HG02973 (cell line): ENCODE data around the gene CHAD.
A peak's percentile ranks its signal among the peaks of the same experiment; 100 is the strongest.
"Not testable (repeated sequence)": the region's sequence is repeated elsewhere in the genome, so short reads cannot be mapped to it uniquely, and the experiment has no call there.

ENCODE experiments used
- ATAC-seq: cut with Tn5 transposase; IDR thresholded peaks from one replicate; pipeline ENCODE4 v1.9.1; 2021; ENCODE audit warnings: moderate library complexity; ENCODE audit not compliant: unreplicated experiment

The CHAD gene

DNA sequence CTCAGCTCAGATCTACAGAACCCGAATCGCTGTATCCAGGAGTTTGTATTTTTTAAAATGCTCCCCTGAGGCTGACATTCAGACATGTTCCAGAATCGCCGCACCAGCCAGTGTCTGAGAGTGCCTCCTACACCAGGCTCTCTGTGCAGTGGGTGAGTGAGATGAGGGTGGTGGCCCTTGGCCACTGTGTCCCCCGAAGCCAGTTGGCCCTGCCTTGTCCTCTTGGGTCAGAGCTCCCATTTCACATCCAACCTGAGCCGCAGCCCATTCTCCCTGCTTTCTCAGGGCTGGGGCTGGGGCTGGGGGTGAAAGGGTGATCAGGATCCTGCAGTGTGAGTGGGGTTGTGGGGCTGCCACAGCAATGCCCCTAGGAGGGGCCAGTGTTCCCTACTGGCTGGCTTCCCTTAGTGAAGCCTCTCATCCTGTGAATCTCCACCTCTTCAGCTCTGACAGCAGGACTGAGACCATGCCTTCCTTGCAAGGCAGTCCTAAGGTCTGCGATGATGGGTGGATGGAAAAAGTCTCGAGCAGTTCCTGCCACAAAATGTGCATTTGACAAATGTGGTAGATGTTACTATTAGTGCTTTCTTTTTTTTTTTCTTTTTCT, 26.6 kb upstream of the CHAD start:
- no peak for ATAC-seq

DNA sequence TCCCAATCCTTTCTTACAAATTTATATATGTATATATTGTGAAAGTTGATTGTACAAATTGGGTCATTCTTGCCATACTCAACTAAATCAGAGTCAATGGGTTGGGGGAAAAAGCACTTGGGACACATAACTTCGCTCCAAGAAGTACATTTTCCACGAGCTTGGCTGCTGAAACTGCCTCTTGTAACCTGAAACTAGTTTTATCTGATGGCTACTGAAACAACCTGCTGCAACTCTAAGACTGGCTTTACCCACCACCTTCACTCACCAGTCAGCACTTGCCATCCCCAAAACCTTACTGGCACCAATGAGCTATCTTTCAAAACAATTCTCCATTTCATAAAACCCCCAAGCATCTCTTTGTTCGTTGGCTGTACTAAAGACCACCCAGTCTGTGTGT, 25.1 kb upstream of the CHAD start:
- ATAC-seq = no peak

DNA sequence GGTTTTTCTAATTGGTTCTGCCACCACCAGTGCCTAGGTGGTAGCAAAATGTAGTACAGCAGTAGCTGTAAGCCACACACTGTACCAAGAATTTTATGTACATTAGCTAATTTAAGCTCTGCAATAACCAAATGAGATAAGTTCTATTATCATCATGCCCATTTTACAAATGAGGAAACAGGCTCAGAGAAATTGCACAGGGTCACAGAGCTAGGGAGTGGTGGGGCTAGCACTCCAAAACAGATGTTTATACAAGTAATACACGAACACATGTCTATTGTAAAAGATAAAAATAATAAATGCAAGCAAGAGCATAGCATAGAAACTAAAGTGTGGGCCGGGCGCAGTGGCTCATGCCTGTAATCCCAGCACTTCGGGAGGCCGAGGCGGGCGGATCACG, 23.5 kb upstream of the CHAD start:
- no peak for ATAC-seq

DNA sequence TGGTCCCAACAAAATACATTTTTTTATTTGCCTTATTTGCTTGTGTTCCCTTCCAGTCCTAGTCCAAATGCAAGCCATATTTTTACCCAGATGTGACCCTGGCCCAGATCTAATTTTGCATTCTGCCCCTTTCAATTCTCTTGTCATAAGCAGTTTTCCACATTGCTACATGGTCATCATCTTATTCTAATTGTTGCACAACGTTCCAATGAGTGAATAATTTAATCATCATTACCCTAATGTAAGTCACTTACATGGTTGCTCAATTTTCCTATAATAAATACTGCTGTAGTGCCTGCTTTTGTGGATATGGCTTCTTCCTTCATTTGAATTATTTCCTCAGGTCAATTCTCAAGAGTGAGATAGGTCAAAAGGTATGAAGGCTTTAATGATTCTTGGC, 22.8 kb upstream of the CHAD start:
- no peak for ATAC-seq

DNA sequence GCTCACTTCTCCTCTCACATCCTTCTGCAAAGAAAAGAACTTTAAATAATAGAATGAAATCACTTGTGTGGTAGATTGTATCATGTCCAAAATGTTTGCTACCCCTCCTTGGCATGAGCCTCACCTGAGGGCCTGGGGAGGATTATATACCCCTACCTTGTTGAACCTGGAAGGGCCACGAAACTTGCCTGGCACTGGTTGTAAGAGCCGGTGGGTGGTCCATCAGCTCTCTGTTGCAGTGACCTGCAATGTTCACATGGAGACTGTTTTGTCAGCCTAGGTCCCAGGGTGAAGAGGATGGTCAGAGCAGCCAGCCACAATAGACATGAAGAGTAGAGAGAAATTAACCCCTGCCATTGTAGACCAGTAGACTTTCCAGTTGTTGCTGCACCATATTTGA, 20.2 kb upstream of the CHAD start:
- no peak for ATAC-seq

DNA sequence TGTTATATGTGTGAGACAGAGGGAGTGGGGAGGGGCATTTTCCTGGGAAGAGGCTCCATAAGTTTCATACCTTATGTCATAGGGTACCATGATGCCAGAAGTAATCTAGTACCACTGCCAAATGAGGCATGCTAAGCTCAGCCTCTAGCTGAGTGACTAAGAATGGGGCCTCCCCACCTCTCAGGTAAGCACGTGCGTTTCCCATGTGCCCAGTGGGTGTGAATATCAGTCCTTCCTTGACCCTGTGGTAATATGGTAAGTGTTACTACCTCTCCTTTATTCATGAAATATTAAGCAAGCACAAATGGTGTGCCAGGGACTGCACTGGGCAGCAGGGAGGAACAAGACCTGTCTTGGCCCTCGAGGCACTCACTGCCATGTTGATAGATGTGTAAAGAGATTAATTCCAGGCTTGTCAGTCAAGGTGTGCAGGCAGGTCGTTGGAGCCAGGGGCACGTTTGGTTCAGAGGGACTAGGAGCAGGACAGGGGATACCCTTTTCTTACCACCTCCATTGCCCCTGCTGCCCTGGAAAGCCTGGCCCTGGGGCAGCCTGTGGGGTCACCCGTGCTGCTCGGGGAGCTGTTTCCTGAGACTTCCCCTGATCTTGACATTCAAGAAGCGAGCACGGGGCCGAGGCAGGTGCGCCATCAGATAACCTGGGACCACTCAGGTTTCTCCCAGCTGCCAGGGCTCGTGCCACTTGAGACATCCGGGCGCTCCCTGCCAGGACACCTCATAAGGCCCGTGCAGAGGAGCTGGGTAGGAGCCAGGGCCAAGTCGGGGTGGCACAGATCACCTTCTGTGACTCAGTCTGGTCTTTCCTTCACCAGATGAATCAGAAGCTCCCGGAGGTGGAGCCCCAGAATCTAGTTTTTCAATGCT, 18.8 kb upstream of the CHAD start:
- ATAC-seq = no peak

DNA sequence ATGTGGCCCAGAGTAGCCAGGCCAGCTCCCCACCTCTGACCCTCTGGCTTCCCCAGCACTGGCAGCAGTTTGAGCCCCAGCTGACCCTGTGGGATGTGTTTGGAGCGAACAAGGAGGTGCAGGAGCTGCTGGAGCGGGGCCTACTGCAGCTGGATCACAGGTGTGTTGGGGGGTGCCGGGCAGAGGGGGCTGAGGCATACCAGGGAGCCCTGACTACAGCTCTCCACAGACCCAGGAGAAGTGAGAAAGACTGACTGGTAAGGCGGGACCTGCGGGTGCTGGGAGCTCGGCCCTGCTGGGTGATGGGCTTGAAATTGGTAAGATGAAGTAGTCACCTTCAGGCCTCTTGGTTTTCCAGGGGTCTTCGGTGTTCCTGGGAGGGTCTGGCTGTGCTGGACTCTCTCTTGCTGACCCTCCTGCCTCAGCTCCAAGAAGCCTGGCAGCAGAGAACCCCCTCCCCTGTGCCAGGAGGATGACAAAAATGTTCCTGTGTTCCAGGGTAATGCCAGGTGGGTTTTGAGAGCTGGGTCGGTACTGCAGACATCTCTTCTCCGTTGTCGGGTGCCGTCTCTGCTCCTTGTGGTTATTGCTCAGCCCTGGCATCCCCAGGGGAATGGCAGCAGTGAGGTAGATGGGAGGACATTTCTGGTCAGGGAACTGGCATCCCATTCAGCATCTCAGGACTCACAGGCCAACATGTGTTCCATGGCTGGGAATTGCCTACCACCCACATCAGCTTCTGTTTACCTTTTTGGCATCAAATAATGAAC, 15.9 kb upstream of the CHAD start:
- no peak for ATAC-seq

DNA sequence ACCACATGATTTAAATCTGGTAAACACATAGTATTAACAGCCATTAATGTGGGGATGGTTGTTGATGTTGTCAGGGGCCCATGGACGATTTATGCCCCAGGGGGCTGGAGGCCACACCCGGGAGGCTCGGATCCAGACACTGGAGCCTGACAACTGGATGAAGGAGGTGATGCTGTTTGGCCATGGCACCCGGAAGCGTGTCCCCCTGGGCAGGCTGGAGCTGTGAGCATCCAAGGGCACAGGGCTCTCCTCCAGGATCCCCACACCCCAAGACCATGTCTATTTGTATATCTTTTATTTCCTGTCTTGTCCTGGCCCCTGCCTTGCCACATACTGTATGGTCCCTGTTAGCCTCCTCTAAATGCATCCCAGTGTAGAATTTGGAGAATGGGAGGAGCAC, 14.6 kb upstream of the CHAD start:
- ATAC-seq = no peak

DNA sequence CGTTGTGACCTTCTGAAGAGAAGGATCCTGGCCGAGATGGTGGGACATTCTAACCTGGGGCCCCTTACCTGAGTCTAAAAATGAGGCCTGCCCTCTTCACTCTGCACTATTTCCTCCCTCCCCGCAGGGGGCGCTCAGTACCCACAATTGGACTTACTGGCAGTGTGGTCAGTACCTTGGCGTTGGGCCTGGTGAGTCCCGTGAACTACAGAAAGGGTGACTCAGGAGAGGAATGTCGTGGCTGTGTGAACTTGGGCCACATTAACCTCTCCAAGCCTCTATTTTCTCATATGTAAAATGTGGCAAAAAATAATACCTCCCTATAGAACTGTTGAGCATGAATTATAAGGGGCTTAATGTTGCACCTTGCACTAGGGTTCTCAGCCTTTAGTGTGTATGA, 13.8 kb upstream of the CHAD start:
- ATAC-seq = peak; percentile 35

DNA sequence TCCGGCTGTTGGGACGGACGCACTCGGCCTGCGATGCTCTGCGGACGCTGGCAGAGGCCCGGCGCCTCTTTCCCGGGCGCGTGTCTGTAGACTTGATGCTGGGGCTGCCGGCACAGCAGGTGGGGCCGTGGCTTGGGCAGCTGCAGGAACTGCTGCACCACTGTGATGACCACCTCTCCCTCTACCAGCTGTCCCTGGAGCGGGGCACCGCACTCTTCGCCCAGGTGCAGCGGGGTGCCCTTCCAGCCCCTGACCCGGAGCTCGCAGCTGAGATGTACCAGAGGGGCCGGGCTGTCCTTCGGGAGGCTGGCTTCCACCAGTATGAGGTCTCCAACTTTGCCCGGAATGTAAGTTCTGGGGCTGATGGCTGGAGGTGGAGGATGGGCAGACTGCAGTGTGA, 13.4 kb upstream of the CHAD start:
- ATAC-seq = no peak

DNA sequence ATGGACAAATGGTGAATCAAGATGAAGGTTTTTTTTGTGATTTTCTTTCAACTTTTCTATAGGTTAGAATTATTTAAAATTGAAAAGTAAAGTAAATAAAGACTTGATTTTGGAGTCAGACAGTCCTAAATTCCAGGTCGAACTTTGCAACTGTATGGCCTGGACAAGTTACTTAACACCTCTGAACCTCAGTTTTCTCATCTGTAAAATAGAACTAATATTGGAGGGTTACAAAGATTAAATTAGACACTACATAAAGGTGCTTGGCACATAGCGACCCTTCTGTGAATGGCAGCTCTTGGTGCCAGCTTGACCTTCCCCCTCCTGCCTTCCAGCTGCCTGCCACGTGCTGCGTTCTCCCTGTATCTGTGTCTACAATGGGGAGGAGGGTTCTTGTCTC, 13.0 kb upstream of the CHAD start:
- ATAC-seq = no peak

DNA sequence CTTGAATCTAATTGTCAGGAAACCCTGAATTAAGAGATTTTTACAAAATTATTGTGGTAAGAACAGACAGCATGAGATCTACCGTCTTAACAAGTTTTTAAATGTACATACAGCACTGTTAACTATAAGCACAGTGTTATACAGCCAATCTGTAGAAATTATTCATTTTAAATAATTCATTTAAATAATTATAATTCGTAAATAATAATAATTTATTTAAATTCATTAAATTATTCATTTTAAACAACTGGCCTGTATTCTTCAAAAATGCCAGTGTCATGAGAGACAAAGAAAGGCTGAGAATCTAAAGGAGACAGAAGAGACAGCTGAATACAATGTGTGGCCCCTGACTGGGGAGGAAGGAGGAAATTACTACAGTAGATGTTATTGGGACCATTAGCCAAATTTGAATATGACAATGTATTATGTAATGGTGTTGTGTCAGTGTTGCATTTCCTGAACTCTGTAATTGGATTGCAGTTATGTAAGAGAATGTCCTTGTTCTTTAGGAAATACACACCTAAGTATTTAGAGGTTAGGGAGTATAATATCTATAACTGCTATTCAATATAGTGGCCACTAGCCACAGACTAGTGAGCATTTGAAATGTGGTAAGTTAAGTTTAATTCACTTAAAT, 12.3 kb upstream of the CHAD start:
- no peak for ATAC-seq

DNA sequence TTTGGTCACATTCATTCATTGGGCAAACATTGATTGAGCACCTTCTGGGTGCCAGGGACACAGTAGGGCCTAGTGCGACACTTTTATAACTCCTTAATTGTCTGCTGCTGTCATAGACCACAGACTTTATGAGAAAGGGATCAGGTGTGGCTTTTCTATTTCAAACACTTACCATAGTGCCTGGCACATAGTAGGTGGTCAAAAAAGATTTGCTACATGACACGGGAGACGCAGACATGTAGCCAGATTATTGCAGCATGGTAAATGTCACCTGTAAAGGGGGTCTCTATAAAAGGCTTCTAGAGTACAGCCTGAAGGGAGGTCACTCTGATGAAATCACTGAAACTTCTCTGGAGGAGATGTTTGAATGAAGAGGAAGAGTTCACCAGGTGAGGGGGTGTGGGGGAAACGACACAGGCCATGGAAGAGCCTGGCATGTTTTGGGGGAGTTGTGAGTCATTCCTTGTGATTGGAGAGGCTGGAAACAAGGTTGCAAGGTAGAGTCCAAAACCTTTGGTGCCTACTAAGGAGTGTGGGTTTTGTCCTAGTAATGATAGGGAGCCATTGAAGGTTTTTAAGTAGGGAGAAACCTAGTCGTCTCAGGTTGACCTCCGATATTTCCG, 11.6 kb upstream of the CHAD start:
- no peak for ATAC-seq

DNA sequence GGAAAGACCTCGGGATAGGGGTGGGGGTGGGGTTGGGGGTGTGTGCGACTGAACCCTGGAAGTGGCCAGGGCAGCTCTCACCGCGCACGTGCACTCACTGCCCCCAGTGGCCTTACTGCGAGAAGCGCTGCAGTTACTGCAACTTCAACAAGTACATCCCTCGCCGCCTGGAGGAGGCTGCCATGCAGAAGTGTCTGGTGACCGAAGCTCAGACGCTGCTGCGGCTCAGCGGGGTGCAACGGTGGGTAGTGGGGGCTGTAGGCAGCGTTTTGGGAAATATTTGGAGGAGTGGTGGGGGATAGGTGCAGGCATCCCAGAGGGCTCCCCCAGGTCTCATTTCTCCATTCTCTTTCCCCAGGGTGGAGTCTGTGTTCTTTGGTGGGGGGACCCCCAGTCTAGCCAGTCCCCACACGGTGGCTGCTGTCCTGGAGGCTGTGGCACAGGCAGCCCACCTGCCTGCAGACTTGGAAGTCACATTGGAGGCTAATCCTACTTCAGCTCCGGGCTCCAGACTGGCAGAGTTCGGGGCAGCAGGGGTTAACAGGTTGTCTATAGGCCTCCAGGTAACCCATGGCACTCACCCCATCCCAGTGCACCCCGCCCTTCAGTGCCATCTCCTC, 11.0 kb upstream of the CHAD start:
- ATAC-seq = no peak

DNA sequence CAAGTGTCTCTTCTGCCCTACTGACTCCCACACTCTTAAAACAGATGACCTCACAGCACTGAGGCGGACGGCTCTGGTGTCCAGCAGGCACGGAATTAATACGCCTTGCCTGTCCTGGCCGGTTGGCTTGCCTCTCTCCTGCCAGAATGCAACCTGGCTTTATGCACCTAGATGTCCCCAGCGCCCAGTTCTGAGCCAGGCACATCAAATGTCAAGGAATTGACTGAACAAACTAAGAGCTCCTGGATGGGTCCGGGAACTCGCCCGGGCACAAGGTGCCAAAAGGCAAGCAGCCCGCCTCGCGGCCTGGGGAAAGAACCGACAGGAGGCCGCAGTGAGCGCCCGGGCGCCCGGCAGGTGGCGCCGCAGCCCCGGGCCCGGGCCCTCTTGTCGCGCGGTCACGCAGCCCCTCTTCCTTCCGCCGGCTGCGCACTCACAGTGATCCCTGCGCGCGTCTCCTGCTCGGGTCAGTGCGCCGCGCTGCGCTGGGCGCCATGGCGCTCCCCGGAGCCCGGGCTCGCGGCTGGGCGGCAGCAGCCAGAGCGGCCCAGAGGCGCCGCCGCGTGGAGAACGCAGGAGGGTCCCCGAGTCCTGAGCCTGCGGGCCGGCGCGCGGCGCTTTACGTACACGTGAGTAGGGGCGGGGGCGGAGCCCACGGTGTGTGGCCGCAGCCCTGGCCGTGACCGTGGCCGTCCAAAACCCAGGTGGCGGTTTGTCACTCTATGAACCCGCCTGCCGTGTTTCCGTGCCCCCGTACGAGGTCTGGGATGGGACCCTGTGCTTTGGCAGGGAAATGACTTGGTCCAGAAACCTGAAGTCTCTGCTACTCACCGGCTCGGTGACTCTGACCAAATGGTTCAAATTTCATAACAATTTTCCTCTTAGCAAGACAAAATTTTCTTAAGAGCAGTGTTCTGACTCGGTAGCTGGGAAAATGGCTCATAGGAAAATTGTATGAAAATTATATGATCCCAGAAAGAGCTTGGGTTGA, 10.0 kb upstream of the CHAD start, which contains the start of gene RSAD1:
RSAD1 (plus strand) TSS at position 470 of the 991 bp plus-strand sequence; CDS start at position 495, 25 bp downstream.
- ATAC-seq = peak; percentile 85

DNA sequence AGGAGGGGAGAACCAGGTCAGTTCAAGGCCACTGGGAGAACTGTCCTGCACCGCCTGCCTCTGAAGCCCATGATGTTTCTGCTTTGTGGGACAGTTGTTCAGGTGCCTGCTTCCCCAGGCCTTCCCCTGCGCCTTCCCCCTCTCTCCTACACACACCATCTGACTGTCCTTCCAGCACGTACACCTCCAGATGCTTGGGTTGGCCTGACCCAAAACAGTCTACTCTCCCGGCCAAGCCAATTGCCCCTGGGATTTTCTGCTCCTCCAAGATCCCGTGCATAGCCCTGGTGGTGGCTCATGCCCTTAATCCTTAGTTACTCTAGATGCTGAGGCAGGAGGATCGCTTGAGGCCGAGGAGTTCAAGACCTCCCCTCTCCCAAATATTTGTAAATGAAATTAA, 9.3 kb upstream of the CHAD start:
- no peak for ATAC-seq

DNA sequence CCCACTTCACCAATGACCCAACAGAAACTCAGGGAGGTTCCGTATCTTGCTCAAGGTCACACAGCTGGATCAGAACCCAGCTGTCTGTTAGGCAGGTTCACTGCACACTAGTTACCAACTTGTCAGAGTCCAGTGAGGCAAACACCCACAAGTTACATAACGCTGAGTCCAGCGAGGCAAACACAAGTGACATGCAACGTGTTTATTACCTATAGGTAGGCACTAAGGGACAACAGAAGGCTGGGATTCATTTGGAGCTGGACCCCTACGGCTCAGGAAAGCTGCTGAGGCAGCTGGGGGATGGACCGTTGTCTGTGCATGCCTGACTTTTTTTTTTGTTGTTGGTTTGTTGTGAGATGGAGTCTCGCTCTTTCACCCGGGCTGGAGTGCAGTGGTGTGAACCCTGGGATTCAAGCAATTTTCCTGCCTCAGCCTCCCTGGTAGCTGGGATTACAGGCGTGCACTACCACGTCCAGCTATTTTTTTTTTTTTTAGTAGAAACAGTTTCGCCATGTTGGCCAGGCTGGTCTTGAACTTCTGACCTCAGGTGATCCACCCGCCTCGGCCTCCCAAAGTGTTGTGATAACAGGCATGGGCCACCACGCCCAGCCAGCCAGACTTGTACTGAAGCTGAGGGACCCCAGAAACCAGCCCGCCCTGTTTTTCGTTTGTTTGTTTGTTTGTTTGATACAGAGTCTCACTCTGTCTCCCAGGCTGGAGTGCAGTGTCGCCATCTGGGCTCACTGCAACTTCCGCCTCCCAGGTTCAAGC, 8.1 kb upstream of the CHAD start:
- ATAC-seq = no peak

DNA sequence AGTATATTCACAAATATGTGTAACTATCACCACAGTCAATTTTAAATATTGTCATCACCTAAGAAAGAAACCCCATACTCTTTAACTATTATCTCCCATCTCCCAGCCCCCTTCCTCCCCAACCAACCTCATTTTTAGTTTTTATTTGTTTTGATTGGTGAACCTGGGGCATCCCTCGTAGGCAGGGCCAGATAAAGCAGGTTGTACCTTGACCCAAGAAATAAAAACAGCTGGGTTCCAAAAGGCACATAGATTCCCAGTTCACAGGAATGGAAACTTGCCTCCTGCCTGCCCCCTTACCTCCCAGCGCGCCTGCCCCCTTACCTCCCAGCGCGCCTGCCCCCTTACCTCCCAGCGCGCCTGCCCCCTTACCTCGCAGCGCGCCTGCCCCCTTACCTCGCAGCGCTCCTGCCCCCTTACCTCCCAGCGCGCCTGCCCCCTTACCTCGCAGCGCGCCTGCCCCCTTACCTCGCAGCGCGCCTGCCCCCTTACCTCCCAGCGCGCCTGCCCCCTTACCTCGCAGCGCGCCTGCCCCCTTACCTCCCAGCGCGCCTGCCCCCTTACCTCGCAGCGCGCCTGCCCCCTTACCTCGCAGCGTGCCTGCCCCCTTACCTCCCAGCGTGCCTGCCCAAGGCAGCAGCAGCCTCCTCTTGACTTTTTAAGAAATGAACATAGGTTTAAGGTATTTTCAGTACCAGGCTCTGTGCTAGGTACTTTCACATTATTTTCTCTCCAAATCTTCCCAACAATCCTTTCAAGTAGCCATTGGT, 7.3 kb upstream of the CHAD start:
- not testable (repeated sequence) for ATAC-seq
